ENCODE results near the gene FAM131B. TPM values are rescaled to one million over a fixed set of nuclear protein-coding genes. Genes with fewer than 3 reads are reported as not detected.
A peak's percentile ranks its signal among the peaks of the same experiment; 100 is the strongest.

Gene FAM131B
- total and polyA plus RNA-seq, 9 donors = 0.29 to 0.99 (median 0.79) TPM

DNA sequence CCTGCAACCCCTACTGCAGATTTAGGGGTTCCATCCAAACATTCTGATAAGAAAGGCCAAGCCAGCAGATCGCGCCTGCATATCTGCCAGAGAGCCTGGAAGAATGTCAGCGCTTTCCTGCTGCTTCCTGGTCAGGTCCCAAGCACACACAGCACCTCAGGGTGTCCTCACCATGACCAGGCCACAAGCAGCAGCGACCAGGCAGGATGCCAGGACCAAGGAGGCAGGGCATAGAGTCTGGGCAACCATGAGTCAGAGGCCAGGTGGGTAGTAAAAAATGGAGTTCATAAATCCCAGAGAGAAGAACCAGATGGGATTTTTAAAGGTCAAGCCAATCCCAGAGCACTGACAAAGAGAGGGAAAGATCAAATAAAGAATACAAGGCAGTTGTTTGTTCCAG lies 5.5 kb upstream of the FAM131B start:
- 73 to 89% (median 83%) methylated on average over 4 of the region's 4 CpGs for WGBS, 3 donors
- H3K36me3 ChIP-seq = no peaks in the 10 kb centered on the region
- no peaks in the 10 kb centered on the region for H3K9me3 ChIP-seq
- H3K27ac ChIP-seq = no peak overlapping the region
- no peak overlapping the region for H3K4me3 ChIP-seq
- no peak for DNase-seq
- no peaks in the 10 kb centered on the region for H3K4me1 ChIP-seq (ENCODE audit: insufficient read depth)
- H3K27me3 ChIP-seq = no peaks in the 10 kb centered on the region
- intact Hi-C loops (cut with DNase I) = no loop called here
- no peak for TF ChIP-seq POLR2A (IDR thresholded peaks at IDR 0.05)
- TF ChIP-seq, protein P1, sequence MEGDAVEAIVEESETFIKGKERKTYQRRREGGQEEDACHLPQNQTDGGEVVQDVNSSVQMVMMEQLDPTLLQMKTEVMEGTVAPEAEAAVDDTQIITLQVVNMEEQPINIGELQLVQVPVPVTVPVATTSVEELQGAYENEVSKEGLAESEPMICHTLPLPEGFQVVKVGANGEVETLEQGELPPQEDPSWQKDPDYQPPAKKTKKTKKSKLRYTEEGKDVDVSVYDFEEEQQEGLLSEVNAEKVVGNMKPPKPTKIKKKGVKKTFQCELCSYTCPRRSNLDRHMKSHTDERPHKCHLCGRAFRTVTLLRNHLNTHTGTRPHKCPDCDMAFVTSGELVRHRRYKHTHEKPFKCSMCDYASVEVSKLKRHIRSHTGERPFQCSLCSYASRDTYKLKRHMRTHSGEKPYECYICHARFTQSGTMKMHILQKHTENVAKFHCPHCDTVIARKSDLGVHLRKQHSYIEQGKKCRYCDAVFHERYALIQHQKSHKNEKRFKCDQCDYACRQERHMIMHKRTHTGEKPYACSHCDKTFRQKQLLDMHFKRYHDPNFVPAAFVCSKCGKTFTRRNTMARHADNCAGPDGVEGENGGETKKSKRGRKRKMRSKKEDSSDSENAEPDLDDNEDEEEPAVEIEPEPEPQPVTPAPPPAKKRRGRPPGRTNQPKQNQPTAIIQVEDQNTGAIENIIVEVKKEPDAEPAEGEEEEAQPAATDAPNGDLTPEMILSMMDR (IDR thresholded peaks at IDR 0.05) = no peak
- TF ChIP-seq EP300 (IDR thresholded peaks at IDR 0.05) = no peak

DNA sequence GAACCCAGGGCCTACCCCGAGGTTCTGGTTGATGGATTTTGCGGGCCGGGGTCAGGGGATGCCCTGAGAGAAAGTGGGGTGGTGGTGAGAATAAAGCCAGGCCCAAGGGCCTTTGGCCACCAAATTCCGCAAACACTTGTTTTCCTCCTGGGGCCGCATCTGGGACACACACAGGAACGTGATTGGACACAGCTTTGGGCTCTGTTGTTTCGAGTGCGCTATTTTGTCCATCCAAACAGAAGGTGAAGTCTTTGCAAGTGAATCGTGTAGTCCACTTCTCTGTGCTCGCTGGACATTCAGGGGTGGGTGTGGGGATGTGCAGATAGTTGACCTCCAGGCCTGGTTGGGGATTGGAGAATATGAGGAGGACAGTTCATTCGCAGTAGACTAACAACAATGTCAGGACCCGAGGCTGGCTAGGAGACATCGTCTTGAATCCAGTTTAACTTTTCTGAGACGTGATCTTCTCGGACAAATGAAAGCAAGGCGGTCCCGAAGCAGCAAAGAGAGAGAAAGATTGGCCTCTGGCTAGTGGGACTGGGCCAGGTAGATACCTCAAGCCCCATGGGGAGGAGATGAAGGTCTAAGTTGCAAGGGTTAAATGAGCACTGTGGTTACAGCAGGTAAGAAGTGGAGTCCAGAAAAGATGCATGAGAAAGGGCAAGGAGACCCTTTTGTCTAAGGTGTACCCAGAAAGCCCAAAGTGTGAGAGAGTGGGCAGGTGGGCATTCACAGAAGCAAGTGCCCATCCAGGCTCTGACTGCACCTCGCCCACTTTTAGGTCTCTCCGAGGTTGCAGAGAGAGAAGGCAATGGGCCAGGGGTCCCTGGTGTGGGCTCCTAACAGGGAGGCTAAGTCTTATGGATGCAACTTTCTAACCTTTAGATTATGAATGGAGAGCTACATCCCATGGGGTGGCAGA lies 764 bp upstream of the FAM131B start:
- no peaks in the 10 kb centered on the region for H3K9me3 ChIP-seq
- no peaks in the 10 kb centered on the region for H3K4me1 ChIP-seq (ENCODE audit: insufficient read depth)
- no peak overlapping the region for H3K27ac ChIP-seq
- DNase-seq = no peak
- peak overlapping the region; percentile 50 for H3K4me3 ChIP-seq
- H3K36me3 ChIP-seq = no peaks in the 10 kb centered on the region
- H3K27me3 ChIP-seq = no peaks in the 10 kb centered on the region
- intact Hi-C loops (cut with DNase I) = no loop called here
- no peak for TF ChIP-seq EP300 (IDR thresholded peaks at IDR 0.05)
- TF ChIP-seq POLR2A (IDR thresholded peaks at IDR 0.05) = no peak
- TF ChIP-seq, protein P1 (IDR thresholded peaks at IDR 0.05) = no peak
- 32 to 46% (median 43%) methylated on average over 19 of the region's 19 CpGs for WGBS, 3 donors

GRCh38 chr7:143361552-143362130 lies 872 bp downstream of the FAM131B start:
- H3K4me3 ChIP-seq = peak overlapping the region; percentile 50
- no peaks in the 10 kb centered on the region for H3K27me3 ChIP-seq
- intact Hi-C loops (cut with DNase I) = no loop called here
- no peak for DNase-seq
- H3K36me3 ChIP-seq = no peaks in the 10 kb centered on the region
- no peaks in the 10 kb centered on the region for H3K4me1 ChIP-seq (ENCODE audit: insufficient read depth)
- no peaks in the 10 kb centered on the region for H3K9me3 ChIP-seq
- TF ChIP-seq EP300 (IDR thresholded peaks at IDR 0.05) (no peak), POLR2A (IDR thresholded peaks at IDR 0.05) (no peak)
- TF ChIP-seq, protein P1 (IDR thresholded peaks at IDR 0.05) = no peak
- no peak overlapping the region for H3K27ac ChIP-seq
- 2% methylated on average over 44 to 46 of the region's 46 CpGs for WGBS, 3 donors

GRCh38 chr7:143360788-143361551 lies 1.5 kb downstream of the FAM131B start:
- no peaks in the 10 kb centered on the region for H3K9me3 ChIP-seq
- no peaks in the 10 kb centered on the region for H3K27me3 ChIP-seq
- H3K27ac ChIP-seq = no peak overlapping the region
- TF ChIP-seq POLR2A (IDR thresholded peaks at IDR 0.05) = no peak
- TF ChIP-seq, protein P1 (IDR thresholded peaks at IDR 0.05) = no peak
- no peak for TF ChIP-seq EP300 (IDR thresholded peaks at IDR 0.05)
- no peaks in the 10 kb centered on the region for H3K36me3 ChIP-seq
- intact Hi-C loops (cut with DNase I) = no loop called here
- DNase-seq = no peak
- no peaks in the 10 kb centered on the region for H3K4me1 ChIP-seq (ENCODE audit: insufficient read depth)
- H3K4me3 ChIP-seq = no peak overlapping the region
- 33 to 44% (median 38%) methylated on average over 19 of the region's 19 CpGs for WGBS, 3 donors

All from ovary (tissue), 9 donors.